Breast epithelium (tissue), 4 donors: ENCODE measurements around the gene AZGP1. TPM values are rescaled to one million over a fixed set of nuclear protein-coding genes. Genes with fewer than 3 reads are reported as not detected.

Source experiments
- DNase-seq, 2 donors: peaks; one replicate each; pipeline ENCODE4 v3.0.0-alpha.2; 2019; ENCODE audit warnings: low spot score in 2 of 2
- H3K27ac ChIP-seq, 2 donors: fragments of 200-600 bp; sonication (generic) in 1 of 2; one replicate each; pipeline ENCODE4 v1.5.1; 2016 to 2019; ENCODE audit warnings: mild to moderate bottlenecking in 1 of 2
- H3K27me3 ChIP-seq, 2 donors: fragments of 200-600 bp; sonication (generic) in 1 of 2; one replicate each; pipeline versions ENCODE4 v1.5.1 to v1.6.0; 2017 to 2019; ENCODE audit warnings: control low read depth in 1 of 2, mild to moderate bottlenecking in 1 of 2
- H3K36me3 ChIP-seq: fragments of 200-600 bp; one replicate; pipeline ENCODE4 v1.5.1; 2019
- H3K4me1 ChIP-seq, 2 donors: fragments of 200-600 bp; sonication (generic); one replicate each; pipeline ENCODE4 v1.5.1; 2016 to 2019; ENCODE audit warnings: control low read depth in 1 of 2
- H3K4me3 ChIP-seq, 3 donors: fragments of 200-600 bp; sonication (generic); 1 replicate in 2 of 3; 2 replicates in 1 of 3; pipeline ENCODE4 v1.5.1; 2016 to 2019; ENCODE audit warnings: mild to moderate bottlenecking in 3 of 3, moderate library complexity in 2 of 3
- H3K9me3 ChIP-seq, 2 donors: fragments of 200-600 bp; sonication (generic) in 1 of 2; one replicate each; pipeline ENCODE4 v1.5.1; 2016 to 2019; ENCODE audit warnings: control low read depth in 1 of 2
- CTCF ChIP-seq, 3 donors: fragments of 450-650 bp; IDR thresholded peaks; one replicate each; pipeline ENCODE4 v1.5.1; 2016 to 2017; ENCODE audit warnings: antibody characterized with exemption in 3 of 3, mild to moderate bottlenecking in 3 of 3, moderate library complexity in 3 of 3
- POLR2A ChIP-seq: fragments of 450-650 bp; IDR thresholded peaks from one replicate; pipeline ENCODE4 v1.6.1; 2016; ENCODE audit warnings: antibody characterized with exemption, mild to moderate bottlenecking, moderate library complexity
- POLR2AphosphoS5 ChIP-seq, 3 donors: sonication (generic); formaldehyde crosslinking; IDR thresholded peaks; one replicate each; pipeline ENCODE4 v1.6.1; 2017; ENCODE audit warnings: antibody characterized with exemption in 3 of 3
- intact Hi-C: fragments of 100-400 bp; cut with DNase I; formaldehyde crosslinking; loops from one replicate; pipeline ENCODE4 v1.15.1; 2023; ENCODE audit warnings: low total_unique reads
- total RNA-seq, 3 donors: library from RNA; depleted of rRNA; stranded (reverse); fragments of >200 nt; gene quantifications; one replicate each; pipeline ENCODE4 v1.1.0, GENCODE V29; 2016

The AZGP1 gene
- 1,000 to 10,000 TPM in 2 of 3 donors, 10 to 100 TPM in 1; 40.0 to 4,981 (median 3,161) TPM for total RNA-seq

GRCh38 chr7:99975782-99976521 lies at the start of gene AZGP1:
TSS of gene AZGP1 (minus strand) at chr7:99976031. CDS start at chr7:99976020, 11 bp downstream.
- DNase-seq: peak; percentile 84 to 85
- no peak for TF ChIP-seq POLR2A
- peak in 2 of 3 donors; percentile 69 to 79 for TF ChIP-seq POLR2AphosphoS5 (IDR thresholded peaks at IDR 0.05)
- TF ChIP-seq CTCF (IDR thresholded peaks at IDR 0.05): peak in 1 of 3 donors; percentile 7
- no peaks in the 10 kb centered on the region for H3K4me1 ChIP-seq
- H3K27me3 ChIP-seq: no peaks in the 10 kb centered on the region
- H3K27ac ChIP-seq: peak within 1 kb of the TSS; percentile 81 to 83
- intact Hi-C loops: no loop called here
- H3K9me3 ChIP-seq: no peaks in the 10 kb centered on the region
- no peaks in the 10 kb centered on the region for H3K36me3 ChIP-seq
- peak within 1 kb of the TSS in 2 of 3 donors; percentile 61 to 67 for H3K4me3 ChIP-seq

GRCh38 chr7:100024020-100024619 lies 48.3 kb upstream of the AZGP1 start:
- intact Hi-C loops: no loop called here
- Histone ChIP-seq H3K4me3 (no peak overlapping the region), H3K4me1 (no peaks in the 10 kb centered on the region), H3K27ac (no peak overlapping the region), H3K9me3 (no peaks in the 10 kb centered on the region), H3K27me3 (no peaks in the 10 kb centered on the region), H3K36me3 (peaks cover 8% of the 10 kb centered on the region)
- TF ChIP-seq CTCF (IDR thresholded peaks at IDR 0.05): no peak
- TF ChIP-seq POLR2A: no peak
- no peak for TF ChIP-seq POLR2AphosphoS5 (IDR thresholded peaks at IDR 0.05)
- DNase-seq: no peak

GRCh38 chr7:100023526-100023925 lies 47.7 kb upstream of the AZGP1 start:
- DNase-seq: no peak
- Histone ChIP-seq H3K4me3 (no peak overlapping the region), H3K9me3 (no peaks in the 10 kb centered on the region), H3K27ac (no peak overlapping the region), H3K4me1 (peaks cover 0 to 4% of the 10 kb centered on the region in 2 donors), H3K36me3 (peaks cover 8% of the 10 kb centered on the region), H3K27me3 (no peaks in the 10 kb centered on the region)
- TF ChIP-seq POLR2AphosphoS5 (IDR thresholded peaks at IDR 0.05) (no peak), CTCF (IDR thresholded peaks at IDR 0.05) (no peak), POLR2A (no peak)
- intact Hi-C loops: no loop called here

- intact Hi-C loops: no loop called here
- Histone ChIP-seq H3K4me3 (no peak overlapping the region), H3K9me3 (no peaks in the 10 kb centered on the region), H3K4me1 (peaks cover 4% of the 10 kb centered on the region in 2 donors), H3K36me3 (peaks cover 8% of the 10 kb centered on the region), H3K27me3 (no peaks in the 10 kb centered on the region), H3K27ac (peak overlapping the region; percentile 59)
- peak; percentile 69 to 89 for DNase-seq
- no peak for TF ChIP-seq POLR2A
- no peak for TF ChIP-seq CTCF (IDR thresholded peaks at IDR 0.05)
- peak in 2 of 3 donors; percentile 44 to 49 for TF ChIP-seq POLR2AphosphoS5 (IDR thresholded peaks at IDR 0.05)
Measured at GRCh38 chr7:100022621-100023020, 46.8 kb upstream of the AZGP1 start.

- DNase-seq: no peak
Measured at GRCh38 chr7:100021297-100021696, 45.5 kb upstream of the AZGP1 start.

More at GRCh38 chr7:100021297-100021696, 45.5 kb upstream of the AZGP1 start:
- no peaks in the 10 kb centered on the region for H3K9me3 ChIP-seq
- peak overlapping the region in 1 of 2 donors; percentile 59 for H3K27ac ChIP-seq
- peaks cover 8% of the 10 kb centered on the region for H3K36me3 ChIP-seq
- H3K4me3 ChIP-seq: no peak overlapping the region
- no peaks in the 10 kb centered on the region for H3K27me3 ChIP-seq
- intact Hi-C loops: no loop called here
- no peak for TF ChIP-seq POLR2A
- no peak for TF ChIP-seq POLR2AphosphoS5 (IDR thresholded peaks at IDR 0.05)
- TF ChIP-seq CTCF (IDR thresholded peaks at IDR 0.05): no peak
- H3K4me1 ChIP-seq: peaks cover 4% of the 10 kb centered on the region in 2 donors
